ENCODE measurements around the gene CCDC13. TPM values are rescaled to one million over a fixed set of nuclear protein-coding genes. Genes with fewer than 3 reads are reported as not detected.
A peak's percentile ranks its signal among the peaks of the same experiment; 100 is the strongest.

CCDC13 gene
- total RNA-seq, 1 donor from 2014 or later, result 0.33 TPM

GRCh38 chr3:42800251-42800650 lies 27.2 kb upstream of the CCDC13 start:
- DNase-seq (ENCODE audit: low read depth, low spot score), result no peak

GRCh38 chr3:42799376-42799775 lies 26.3 kb upstream of the CCDC13 start:
- no peak for DNase-seq (ENCODE audit: low read depth, low spot score)

- DNase-seq (ENCODE audit: low read depth, low spot score), result no peak
These were observed 23.4 kb upstream of the CCDC13 start for GRCh38 chr3:42796332-42796885.

- DNase-seq (ENCODE audit: low read depth, low spot score), result no peak
These were observed 22.6 kb upstream of the CCDC13 start for GRCh38 chr3:42795621-42796181.

- DNase-seq (ENCODE audit: low read depth, low spot score), result no peak
These were observed 17.7 kb upstream of the CCDC13 start for GRCh38 chr3:42790714-42791229.

- DNase-seq (ENCODE audit: low read depth, low spot score), result no peak
These were observed 13.6 kb upstream of the CCDC13 start for GRCh38 chr3:42786631-42787030.

GRCh38 chr3:42786212-42786611 lies 13.2 kb upstream of the CCDC13 start:
- no peak for DNase-seq (ENCODE audit: low read depth, low spot score)

- DNase-seq (ENCODE audit: low read depth, low spot score), result peak; percentile 33
These were observed 8.0 kb upstream of the CCDC13 start for GRCh38 chr3:42780892-42781700.

GRCh38 chr3:42780398-42780797 lies 7.3 kb upstream of the CCDC13 start:
- DNase-seq (ENCODE audit: low read depth, low spot score), result no peak

- DNase-seq (ENCODE audit: low read depth, low spot score), result no peak
These were observed 5.6 kb upstream of the CCDC13 start for GRCh38 chr3:42778644-42779043.

- no peak for DNase-seq (ENCODE audit: low read depth, low spot score)
These were observed 327 bp upstream of the CCDC13 start for GRCh38 chr3:42773409-42773751.

GRCh38 chr3:42771271-42771670 lies 1.8 kb downstream of the CCDC13 start:
- no peak for DNase-seq (ENCODE audit: low read depth, low spot score)

GRCh38 chr3:42769477-42770131 lies 3.4 kb downstream of the CCDC13 start:
- DNase-seq (ENCODE audit: low read depth, low spot score), result no peak

- no peak for DNase-seq (ENCODE audit: low read depth, low spot score)
These were observed 8.3 kb downstream of the CCDC13 start for GRCh38 chr3:42764561-42765295.

GRCh38 chr3:42764115-42764514 lies 8.9 kb downstream of the CCDC13 start:
- no peak for DNase-seq (ENCODE audit: low read depth, low spot score)

GRCh38 chr3:42763021-42763420 lies 10.0 kb downstream of the CCDC13 start:
- DNase-seq (ENCODE audit: low read depth, low spot score), result no peak

- DNase-seq (ENCODE audit: low read depth, low spot score), result no peak
These were observed 10.9 kb downstream of the CCDC13 start for GRCh38 chr3:42762046-42762724.

GRCh38 chr3:42758126-42758525 lies 14.9 kb downstream of the CCDC13 start:
- no peak for DNase-seq (ENCODE audit: low read depth, low spot score)

- no peak for DNase-seq (ENCODE audit: low read depth, low spot score)
These were observed 16.3 kb downstream of the CCDC13 start for GRCh38 chr3:42756681-42757213.

- DNase-seq (ENCODE audit: low read depth, low spot score), result no peak
These were observed 17.1 kb downstream of the CCDC13 start for GRCh38 chr3:42755681-42756578.

All from pulmonary artery endothelial cell (primary cell).